Suprapubic skin (tissue), 4 donors: ENCODE measurements around the gene NPW.

ENCODE experiments used
- CTCF ChIP-seq, 2 donors: fragments of 200-600 bp in 1 of 2; fragments of 450-650 bp in 1 of 2; sonication (generic) in 1 of 2; IDR thresholded peaks; one replicate each; pipeline ENCODE4 v1.5.1; 2016 to 2019; ENCODE audit warnings: antibody characterized with exemption in 2 of 2, mild to moderate bottlenecking in 1 of 2, moderate library complexity in 1 of 2
- EP300 ChIP-seq: sonication (generic); formaldehyde crosslinking; IDR thresholded peaks from one replicate; pipeline ENCODE4 v1.6.1; 2017; ENCODE audit warnings: antibody characterized with exemption
- POLR2A ChIP-seq, 2 donors: fragments of 450-650 bp; IDR thresholded peaks; one replicate each; pipeline ENCODE4 v1.6.1; 2017; ENCODE audit warnings: antibody characterized with exemption in 2 of 2, mild to moderate bottlenecking in 2 of 2, moderate library complexity in 2 of 2
- POLR2AphosphoS5 ChIP-seq, 3 donors: sonication (generic); formaldehyde crosslinking; IDR thresholded peaks; one replicate each; pipeline ENCODE4 v1.6.1; 2017; ENCODE audit warnings: antibody characterized with exemption in 3 of 3

DNA sequence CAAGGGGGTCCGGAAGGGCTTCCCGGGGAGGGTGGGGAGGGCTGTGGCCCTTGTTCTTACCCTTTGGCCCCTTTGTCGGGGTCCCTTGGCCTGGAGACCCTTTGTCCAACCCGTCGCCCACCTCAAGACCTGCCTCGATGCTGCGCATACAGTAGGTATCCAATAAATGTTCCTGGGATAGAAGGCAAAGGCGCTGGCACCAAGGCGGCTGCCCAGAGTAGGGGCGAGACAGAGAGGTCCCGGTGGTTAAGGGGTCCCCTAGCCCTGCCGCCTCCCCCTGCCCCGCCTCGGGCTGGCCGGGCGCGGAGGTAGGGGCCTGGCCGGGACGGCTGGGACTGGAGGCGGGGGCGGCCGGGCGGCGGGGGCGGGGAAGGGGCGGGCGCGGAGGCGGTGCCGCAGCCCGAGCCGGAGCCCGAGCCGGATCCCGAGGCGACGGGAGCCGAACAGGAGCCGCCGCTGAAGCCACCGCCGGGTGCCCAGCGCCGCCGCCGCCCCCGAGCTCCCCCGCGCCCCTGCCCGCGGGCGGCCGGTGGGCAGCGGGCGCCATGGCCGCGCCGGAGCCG, 7.0 kb downstream of the NPW start, which contains the start of gene NHERF2:
- TF ChIP-seq CTCF (IDR thresholded peaks at IDR 0.05) (no peak), POLR2A (IDR thresholded peaks at IDR 0.05) (no peak), EP300 (no peak), POLR2AphosphoS5 (IDR thresholded peaks at IDR 0.05) (no peak)
